NCI-H1092 (cell line): ENCODE results near the gene SNAPC5.
A peak's percentile ranks its signal among the peaks of the same experiment; 100 is the strongest.
"Not testable (repeated sequence)": the region's sequence is repeated elsewhere in the genome, so short reads cannot be mapped to it uniquely, and the experiment has no call there.

Experiments used
- DNase-seq: peaks from one replicate; lab custom pipeline; 2025; lab: John Stamatoyannopoulos, UW

Gene SNAPC5, protein sequence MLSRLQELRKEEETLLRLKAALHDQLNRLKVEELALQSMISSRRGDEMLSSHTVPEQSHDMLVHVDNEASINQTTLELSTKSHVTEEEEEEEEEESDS

DNA sequence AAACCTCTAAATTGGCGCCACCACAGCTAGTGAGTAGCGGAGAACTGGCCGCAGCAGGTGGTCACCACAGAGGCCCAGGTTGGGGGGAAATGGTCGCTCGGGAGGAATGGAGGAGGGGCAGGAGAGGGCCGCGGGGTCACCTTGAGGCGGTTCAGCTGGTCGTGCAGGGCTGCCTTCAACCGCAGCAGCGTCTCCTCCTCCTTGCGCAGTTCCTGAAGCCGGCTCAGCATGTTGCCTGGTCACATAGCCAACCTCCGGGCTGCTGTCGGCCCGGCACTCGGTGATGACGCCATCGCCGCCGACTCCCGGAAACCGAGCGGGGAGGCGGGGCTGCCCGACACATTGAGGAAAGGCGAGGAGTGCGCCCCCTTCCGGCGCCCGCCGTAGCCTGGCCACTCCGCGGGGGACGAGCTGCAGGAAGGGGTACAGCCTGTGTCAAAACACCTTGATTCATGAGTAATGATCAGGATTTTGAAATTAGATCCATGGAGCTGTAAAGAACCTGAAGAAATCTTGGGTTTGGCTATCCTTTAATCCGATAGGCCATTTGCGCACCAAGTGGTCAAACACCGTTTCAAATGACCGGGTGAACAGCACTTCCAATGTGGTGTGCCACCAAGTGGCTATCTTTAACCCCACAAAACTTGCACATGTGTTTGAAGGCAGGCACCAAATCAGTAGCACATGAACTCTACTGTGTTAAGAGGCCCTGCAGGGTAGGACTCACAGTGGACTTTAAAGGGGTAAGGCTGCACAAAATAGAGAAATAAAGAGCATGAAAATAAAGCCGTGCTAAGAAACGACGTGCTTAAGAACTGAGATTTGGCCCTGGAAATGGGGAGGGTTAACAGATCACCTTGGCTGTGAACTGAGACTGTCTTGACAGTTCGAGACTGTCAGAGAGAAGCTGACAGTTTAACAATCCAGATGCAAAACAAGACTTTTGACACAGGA is at the start of gene SNAPC5:
Gene SNAPC5 (minus strand): TSS at position 261 of the 954 bp plus-strand sequence. CDS start 31 bp downstream, at position 230.
- DNase-seq = peak; percentile 75

DNA sequence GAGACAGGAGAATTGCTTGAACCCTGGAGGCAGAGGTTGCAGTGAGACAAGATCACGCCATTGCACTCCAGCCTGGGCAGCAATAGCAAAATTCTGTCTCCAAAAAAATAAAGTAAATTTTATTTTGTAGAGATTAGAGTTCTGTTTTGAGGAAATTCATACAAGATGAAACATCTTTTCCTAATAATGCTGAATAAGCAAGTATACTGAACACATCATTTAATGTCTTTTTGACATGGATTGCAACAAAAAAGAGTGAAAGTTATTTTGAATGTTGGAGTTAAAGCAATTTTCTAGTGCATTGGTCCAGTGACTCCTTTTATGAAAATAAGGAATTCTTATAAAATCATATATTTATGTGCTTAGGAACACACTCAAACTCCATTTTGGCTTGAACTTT is 47.7 kb upstream of the SNAPC5 start:
- DNase-seq = no peak

DNA sequence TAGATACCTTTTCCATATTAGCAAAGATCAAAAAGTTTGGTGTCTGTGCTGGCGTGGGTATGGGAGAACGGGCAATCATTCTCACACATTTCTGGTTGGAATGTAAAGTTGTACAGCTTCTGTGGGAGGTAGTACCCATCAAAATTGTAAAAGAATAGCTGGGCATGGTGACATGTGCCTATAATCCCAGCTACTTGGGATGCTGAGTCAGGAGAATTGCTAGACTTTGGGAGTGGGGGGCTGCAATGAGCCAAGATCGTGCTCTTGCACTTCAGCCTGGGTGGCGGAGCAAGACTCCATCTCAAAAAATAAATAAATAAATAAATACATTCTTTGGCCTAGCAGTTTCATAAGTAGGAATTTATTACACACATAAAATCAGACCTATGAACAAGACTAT is 45.3 kb upstream of the SNAPC5 start:
- no peak for DNase-seq

DNA sequence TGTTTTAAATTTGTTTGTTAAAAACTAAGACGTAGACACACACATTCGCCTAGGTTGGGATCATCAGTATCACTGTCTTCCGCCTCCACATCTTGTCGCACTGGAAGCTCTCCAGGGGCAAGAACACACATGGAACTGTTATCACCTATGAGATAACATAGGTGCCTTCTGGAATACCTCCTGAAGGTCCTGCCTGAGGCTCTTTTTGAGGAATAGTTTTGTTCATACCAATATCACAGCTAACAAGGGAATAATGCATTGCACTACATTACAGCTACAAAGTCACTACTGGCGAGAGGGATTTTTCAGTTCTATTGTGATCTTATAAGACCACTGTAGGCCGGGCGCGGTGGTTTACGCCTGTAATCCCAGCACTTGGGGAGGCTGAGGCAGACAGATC is 37.5 kb upstream of the SNAPC5 start:
- DNase-seq = no peak

DNA sequence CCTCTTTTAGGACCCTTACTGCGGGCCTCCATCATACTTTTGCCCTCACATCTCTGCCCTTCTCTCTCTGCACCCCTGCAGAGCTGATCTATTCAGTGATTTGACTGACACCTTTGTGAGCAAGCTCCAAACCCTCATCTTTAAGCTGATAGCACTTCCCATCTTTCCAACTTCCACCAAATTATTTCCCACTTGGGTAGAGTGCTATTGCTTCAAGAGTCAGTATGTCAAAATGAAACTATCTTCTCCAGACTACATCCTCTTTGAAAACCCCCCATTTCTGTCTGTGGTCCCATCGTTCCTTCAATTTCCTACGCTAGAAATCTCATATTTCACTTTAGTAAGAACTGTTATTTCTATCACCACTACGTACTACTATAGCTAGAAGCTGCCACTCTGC is 27.3 kb upstream of the SNAPC5 start:
- no peak for DNase-seq

DNA sequence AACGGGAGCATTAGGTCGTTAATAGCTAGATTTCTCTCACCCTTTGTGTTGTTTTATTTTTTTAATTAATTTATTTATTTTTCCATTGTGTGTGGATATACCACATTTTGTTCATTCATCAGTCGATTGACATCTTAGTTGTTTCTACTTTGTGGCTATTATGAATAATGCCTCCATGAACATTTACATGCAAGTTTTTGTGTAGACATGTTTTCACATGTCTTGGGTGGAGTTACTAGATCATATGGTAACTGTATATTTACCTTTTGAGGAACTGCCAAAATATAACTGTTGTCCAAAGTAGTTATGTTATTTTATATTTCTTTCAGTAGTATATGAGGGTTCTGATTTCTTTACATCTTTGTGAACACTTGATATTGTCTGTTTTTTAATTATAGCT is 26.4 kb upstream of the SNAPC5 start:
- no peak for DNase-seq

DNA sequence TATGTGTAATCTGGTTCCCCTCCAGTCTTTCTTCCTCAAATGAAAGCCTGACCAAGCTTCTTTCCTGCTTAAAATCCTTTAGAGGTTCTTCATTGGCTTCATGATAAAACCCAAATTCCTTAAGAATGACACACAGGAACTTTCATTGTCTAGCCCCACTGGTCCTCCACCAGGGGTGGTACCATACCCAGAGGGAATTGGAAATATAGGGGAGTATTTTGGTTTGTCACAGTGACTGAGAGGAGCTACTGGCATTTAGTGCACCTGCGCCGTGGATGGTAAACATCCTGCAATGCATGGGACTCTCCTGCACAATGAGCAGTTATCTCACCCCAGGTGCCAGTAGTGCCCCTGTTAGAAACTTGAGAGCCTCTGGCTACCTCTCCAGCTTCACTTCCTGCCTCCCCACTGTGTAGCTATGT is 18.4 kb upstream of the SNAPC5 start:
- DNase-seq = no peak

DNA sequence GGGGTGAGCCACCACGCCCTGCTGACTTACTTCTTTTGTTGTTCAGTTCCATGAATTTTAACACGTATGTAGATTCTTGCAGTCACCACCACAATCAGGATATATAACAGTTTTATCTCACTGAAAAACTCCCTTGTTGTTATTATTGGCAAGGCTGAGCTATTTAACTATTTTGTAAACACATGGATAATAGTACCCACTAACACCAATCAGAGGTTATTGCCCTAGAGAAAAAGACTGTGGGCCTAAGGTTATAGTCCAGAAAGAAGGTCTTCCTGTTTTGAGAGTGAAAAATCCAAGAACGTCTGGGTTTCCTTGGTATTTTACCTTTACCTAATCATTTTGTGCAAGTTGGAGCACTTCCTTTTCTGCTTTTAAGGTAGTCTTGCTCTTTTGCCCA is 17.0 kb upstream of the SNAPC5 start:
- DNase-seq = no peak

DNA sequence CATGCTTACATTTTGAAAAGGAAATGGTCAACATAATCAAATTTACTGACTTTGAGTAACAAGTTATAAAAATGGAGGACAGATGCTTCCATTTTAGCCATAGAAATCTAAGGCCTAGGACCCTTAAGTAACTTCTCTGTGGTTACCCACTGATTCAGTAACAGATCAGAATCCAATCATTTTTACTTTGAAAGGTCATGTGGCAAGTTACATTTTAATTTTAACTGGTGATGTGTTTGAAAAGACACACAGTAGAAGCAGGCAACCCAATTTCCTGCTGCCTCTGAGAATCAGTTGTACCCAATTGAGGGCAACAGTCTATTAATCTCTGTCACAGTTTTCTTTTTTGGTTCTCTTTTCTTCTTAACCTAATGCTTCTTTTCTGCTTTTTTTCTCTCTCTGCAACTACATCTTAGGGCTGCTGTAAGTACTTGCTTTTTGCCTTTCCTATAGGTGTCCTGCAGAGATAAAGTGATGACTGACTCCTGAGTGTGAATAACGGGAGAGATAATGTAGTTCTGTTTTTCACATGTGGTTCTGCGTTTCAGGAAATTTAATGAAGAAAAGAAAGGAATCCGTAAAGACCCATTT is 10.8 kb upstream of the SNAPC5 start:
- no peak for DNase-seq

DNA sequence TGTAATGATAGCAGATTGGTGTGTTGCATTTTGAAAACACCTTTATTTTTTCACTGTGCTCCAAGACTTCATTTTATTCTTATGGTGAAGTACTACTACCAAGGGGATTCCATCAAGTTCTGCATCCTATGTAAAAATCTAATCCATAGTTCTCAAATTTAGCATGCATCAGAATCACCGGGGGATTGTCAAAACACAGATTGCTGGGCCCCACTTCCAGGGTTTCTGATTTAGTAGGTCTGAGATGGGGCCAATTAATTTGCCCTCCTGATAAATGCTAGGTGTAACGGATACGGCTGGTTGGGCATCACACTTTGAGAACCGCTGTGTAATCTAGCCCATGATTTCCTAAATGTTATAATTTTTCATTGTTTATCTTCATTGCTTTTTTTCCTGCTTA is 8.3 kb upstream of the SNAPC5 start:
- DNase-seq = no peak

DNA sequence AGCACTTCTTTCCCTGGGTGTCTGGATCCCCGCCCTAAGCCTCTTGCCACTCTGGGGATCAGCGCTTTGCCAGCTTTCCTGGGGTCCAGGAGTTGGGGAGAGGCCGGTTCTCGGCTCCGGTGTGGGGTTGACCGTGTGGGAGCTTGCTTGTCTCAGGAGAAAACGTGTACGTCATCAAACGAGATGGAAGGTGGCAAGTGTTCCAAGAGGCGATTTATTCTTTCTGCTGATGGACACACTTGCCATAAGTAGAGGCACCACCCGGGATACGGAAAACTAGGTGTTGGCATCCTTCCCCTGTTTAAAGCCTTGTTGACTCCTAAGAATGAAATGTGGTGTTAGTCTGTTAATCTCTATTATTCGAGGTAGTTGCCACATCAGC is 7.9 kb upstream of the SNAPC5 start:
- no peak for DNase-seq

DNA sequence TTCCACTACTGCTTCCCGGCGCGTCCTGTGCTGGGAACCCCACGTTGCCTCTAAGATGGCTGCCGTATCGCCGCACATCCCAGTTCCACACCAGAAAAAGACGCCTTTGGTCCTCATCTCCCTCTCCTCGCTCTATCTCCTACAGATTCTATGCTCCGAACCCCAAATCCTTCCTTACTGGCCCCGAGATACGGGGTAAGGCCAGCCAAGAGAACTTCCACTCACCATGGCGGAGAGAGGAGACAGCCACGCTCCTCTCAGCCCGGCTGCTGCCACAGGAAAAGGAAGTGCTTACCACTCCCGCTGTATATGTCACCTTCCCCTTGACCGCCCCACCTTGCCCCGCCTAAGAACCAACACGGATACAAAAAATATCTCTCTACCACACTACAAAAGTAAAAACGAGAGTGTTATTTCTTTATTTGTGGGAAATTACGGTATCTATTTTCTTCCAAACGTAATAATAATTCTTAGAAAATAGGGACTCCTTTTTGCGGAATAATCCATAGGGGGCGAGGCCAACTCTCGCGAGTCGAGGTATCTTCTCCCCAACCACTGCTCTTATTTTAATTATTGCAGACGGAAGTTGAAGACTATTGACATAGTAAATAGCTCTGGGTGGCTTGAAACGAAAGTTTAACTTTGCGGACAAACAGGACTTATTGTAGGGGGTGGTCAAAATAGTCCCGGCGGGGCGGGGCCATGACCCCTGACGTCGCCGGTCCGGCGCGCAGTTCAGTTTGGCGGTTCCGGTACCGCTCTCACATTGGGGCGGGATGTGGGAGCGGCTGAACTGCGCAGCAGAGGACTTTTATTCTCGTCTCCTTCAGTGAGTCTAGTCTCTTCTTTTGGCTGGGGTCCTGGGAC is 7.2 kb upstream of the SNAPC5 start, which contains the start of the genes RPL4 and ZWILCH:
Gene RPL4 (minus strand): TSS at position 293 of the 867 bp plus-strand sequence. CDS start 65 bp downstream, at position 228.
Gene ZWILCH (plus strand): TSS at position 764 of the 867 bp plus-strand sequence. CDS start 13 bp downstream, at position 777.
- peak; percentile 40 for DNase-seq

DNA sequence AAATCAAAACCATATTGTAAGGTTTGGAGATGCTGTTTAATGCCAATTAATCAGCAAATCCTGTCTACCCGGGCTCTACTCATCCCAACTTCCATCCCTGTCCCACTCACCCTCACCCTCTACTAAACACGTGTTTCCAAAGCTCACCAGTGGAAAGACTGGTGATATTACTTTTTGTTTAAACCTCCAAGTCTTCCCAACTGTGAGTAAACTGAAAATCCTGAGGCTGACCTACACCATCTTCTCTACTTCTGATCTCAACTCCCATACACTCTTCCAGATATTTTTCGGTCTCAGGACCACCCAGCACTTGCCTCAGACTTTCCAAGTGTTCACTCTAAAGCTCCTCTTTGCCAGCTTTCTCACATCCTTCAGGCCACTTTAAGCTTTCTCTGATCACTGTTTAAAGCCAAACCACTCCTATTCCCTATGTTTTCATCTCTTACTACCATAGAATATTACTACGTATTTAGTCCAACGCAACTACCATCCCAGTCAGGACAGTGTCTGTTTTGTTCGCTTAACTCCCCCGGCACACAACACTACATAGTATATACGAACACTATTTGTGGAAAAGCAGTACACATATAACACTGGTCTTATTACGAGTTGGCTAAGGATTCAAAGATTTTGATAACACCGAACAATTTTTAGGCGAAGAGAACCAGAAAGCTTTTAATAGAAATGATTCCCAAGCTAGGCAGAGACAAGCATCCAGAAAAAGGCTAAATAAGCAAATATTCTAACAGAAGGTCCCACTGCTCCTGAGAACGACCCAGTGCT is 6.4 kb upstream of the SNAPC5 start:
- no peak for DNase-seq

DNA sequence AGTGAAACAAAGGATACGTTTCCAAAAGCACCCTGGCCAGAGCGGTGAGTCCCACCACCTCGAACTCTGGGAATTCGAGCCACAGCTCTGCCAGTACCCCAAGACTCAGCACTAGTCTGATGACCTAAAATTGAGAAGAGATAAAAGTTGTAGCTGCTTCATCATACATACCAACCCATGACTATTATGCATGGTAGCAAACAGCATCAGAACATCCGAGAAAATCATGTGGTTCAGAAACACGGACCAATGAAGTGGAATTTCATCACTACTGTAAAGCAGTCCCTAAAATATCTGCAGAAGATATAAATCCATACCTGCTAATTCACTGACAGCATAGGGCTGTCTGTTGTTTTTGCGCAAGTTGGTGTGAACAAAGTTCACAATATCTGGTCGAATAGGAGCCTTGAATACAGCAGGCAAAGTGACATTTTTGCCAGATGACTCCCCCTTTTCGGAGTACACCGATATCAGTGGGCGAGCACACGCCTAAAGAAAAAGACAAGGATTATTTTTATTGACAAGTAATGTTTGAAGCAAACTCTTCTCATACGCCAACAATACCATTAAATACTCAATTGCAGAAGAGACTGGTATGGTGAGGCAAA is 5.6 kb upstream of the SNAPC5 start:
- DNase-seq = not testable (repeated sequence)

DNA sequence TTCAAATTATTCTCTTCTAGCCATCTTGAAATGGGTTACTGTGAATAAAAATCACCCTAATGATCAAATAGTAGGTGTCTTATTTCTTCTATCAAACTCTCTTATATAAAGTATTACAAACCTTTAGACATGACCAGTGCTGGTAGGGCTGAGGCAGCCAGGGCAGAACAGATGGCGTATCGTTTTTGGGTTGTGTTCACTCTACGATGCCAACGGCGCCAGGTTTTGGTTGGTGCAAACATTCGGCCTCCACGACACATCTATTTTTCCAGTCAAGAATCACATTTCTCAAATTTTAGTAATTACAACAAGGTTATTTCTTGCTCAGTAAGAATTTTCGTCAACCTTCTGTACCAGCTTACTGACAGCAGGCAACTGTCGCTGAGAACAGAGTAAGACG is 4.9 kb upstream of the SNAPC5 start:
- DNase-seq = no peak

DNA sequence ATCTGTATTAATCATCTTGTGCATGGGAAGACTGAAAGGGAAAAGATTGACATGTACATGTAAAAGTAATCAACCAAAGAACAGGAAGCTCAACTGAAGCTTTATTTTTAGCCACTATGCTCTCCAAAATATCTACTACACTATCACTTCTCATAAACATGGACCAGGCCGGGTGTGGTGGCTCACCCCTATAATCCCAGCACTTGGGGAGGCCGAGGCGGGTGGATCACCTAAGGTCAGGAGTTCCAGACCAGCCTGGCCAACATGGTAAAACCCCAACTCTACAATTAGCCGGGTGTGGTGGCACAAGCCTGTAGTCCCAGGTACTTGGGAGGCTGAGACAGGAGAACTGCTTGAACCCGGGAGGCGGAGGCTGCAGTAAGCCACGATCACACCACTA is 2.8 kb upstream of the SNAPC5 start:
- DNase-seq = not testable (repeated sequence)

DNA sequence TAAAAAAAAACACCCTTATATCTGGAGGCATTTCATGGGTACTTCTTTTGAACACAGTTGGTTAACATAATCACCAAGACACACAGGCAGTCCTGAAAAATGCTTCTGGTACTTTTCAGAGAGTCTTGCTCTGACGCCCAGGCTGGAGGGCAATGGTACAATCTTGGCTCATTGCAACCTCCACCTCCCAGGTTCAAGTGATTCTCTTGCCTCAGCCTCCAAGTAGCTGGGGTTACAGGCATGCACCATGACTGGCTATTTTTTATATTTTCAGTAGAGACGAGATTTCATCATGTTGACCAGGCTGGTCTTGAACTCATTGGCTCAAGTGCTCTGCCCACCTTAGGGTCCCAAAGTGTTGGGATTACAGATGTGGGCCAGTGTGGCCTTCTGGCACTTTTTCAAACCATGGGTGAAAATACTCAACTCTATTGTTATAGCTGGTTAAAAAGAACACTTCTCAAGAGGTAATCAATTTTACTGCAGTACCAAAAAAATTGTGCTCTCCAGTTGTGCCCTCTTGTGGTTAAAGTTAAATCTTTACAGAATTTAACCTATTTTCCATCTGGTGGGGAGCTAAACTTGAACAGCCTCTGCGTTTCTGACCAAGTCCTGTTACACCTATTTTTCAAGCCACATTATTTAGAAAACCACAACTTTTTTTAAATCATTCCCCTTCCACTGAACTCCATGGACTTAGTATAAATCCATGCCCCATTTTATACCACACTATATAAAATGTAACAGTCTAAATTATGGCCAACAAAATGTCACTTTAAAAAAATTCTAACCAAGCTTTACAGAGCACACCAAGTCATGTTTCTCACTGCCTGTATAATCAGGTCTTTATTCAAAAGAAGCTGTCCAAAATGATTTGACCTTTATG is 1.2 kb upstream of the SNAPC5 start:
- DNase-seq = no peak

DNA sequence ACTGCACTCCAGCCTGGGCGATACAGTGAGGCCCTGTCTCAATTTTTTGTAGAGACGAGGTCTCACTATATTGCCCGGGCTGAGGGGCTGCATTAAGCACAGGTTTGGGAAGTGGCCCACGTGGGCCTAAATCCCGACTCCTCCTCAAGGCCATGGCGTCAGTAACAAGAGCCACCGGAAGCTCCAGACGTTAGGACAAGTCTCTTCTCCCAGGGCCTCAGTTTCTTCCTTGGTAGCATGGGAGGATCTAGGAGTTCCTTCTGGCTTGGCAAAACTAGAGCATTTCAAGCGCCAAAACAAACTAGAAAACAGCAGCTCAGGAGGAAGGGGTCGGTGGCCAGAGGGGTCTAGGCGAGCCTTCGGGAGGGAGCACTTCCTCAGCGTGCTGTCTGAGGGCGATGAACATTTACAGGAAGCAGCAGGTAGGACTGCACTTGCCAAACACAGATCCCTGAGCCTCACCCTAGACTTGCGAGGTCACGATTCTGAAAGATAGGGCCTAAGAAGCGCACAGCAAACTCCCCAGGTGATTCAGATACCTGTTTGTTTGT is 536 bp downstream of the SNAPC5 start:
- no peak for DNase-seq

DNA sequence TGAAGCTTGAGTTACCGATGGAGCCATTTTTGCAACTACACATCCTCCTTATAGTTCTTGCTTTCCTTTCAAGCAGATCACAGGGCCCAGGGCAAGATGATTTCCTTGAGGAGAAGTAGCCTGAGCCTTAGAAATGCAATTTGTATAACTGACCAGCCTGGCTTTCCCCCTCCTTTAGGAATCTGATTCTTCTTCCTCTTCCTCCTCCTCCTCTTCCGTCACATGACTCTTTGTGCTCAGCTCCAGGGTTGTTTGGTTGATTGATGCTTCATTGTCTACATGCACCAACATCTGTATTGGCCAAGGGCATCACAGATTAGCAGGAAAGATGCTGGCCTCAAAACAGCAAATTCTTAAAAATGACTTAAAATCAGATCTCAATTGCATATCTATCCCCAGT is 3.3 kb downstream of the SNAPC5 start:
- no peak for DNase-seq
